AML-193 (cell line): Measurements from ENCODE around the gene SRGAP3.
"Not testable (repeated sequence)": the region's sequence is repeated elsewhere in the genome, so short reads cannot be mapped to it uniquely, and the experiment has no call there.

Experiments used
- DNase-seq, 2 experiments: peaks; one replicate each; lab custom pipeline; 2025; lab: John Stamatoyannopoulos, UW

The SRGAP3 gene

GRCh38 chr3:9249273-9250192 lies at the start of gene SRGAP3:
Gene SRGAP3, minus strand, starts transcription at chr3:9249646. Its CDS starts 695 bp downstream, at chr3:9248951.
- DNase-seq: peak; percentile 99

- DNase-seq: no peak
Measured at GRCh38 chr3:9298236-9298635, 48.8 kb upstream of the SRGAP3 start.

GRCh38 chr3:9296241-9296640 lies 46.8 kb upstream of the SRGAP3 start:
- no peak for DNase-seq

DNA sequence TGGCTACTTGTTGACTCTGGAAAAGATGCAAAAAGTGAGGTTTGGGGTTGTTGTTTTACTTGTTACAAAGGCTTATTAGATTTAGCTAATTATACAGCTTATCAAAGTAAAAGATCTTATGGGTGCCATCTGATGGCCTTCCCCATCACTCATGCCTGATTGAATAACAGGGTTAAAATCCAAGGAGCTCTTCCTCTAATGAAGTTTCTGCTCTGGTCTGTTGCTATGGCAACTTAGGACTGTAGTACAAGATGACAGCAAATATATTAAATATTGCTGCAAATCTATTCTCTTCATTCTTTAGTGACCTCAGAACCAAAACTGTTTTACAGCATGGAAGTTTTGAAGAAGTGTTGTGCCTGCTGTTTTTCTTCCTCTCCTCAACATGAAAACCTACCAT lies 45.6 kb upstream of the SRGAP3 start:
- no peak for DNase-seq

DNA sequence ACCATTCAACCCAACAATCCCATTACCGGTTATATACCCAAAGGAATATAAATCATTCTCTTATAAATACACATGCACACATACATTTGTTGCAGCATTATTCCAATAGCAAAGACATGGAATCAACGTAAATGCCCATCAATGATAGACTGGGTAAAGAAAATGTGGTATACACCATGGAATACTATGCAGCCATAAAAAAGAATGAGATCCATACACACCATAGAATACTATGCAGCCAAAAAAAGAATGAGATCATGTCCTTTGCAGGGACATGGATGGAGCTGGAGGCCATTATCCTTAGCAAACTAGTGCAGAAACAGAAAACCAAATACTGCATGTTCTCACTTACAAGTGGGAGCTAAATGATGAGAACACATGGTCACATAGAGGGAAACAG lies 44.5 kb upstream of the SRGAP3 start:
- not testable (repeated sequence) for DNase-seq

DNA sequence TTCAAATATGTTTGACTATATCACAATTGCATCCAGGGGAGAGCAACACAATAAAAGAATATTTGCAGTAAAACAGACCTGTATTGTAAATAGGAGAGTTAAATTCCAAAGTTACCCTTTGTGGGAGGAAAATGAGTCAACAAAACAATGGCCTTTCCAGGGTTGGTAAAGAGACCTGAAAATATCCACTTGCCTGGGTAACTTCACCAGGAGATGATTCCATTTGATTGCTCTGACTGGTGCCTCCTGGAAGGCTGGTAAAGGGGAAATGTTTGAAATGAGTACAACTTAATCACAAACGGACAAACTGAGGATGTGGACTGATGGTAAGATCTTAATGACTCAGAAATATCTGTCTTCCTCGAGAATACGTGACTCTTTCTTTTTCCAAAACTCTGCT lies 43.6 kb upstream of the SRGAP3 start:
- DNase-seq: no peak

DNA sequence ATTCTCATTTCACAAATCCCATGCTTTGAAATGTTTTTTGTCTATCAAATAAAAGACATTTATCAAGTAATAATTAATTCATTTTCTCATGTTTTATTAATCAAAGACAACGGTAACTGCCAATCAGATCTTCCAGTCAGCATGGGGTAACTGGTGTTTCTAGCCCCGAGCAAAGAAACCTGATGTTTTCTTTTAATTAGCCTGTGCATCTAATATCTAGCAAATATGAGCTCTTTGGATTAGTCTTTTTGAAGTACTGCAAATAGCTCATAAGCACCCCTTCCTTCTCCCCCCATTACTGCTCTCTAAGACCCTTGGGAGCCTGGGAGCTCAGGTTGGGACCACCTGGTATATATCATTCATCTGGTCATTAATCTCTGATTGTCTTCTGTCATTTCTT lies 43.1 kb upstream of the SRGAP3 start:
- DNase-seq: no peak

DNA sequence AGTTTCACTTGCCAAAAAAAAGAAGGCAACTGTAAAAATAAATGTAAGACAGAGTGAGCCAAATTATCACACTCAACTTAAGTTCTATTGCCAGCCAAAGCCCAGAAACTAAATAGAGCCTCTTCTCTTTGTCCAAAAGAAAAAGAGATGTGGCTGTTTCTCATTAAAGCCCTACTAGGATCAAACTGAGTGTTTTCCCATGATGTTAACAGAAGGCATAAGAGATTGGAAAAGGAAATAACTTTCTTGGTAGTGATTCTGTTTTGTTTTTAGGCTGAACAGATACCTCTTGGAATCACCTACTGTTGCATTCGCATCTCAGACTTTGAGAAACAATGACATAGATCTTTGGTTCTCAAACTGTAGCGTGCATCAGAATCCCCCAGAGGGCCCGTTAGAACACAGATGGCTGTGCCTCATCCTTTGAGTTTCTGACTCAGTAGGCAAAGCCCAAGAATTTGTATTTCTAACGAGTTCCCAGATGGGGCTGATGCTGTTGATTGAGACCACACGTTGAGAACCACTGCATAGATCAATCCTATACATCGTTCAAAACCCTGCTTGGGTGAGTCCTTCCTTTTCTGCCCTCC lies 42.5 kb upstream of the SRGAP3 start:
- DNase-seq: no peak

GRCh38 chr3:9290566-9290965 lies 41.1 kb upstream of the SRGAP3 start:
- DNase-seq: no peak

DNA sequence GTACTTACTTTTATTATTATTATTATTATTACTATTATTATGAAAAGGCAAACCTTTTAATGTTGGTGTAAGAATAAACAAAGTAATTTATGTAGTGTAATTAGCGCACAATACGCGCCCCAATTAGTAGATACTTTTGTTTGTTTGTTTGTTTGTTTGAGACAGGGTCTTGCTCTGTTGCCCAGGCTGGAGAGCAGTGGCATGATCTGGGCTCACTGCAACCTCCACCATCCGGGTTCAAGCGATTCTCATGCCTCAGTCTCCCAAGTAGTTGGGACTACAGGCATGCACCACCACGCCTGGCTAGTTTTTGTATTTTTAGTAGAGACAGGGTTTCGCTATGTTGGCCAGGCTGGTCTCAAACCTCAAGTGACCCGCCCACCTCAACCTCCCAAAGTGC lies 32.1 kb upstream of the SRGAP3 start:
- DNase-seq: not testable (repeated sequence)

DNA sequence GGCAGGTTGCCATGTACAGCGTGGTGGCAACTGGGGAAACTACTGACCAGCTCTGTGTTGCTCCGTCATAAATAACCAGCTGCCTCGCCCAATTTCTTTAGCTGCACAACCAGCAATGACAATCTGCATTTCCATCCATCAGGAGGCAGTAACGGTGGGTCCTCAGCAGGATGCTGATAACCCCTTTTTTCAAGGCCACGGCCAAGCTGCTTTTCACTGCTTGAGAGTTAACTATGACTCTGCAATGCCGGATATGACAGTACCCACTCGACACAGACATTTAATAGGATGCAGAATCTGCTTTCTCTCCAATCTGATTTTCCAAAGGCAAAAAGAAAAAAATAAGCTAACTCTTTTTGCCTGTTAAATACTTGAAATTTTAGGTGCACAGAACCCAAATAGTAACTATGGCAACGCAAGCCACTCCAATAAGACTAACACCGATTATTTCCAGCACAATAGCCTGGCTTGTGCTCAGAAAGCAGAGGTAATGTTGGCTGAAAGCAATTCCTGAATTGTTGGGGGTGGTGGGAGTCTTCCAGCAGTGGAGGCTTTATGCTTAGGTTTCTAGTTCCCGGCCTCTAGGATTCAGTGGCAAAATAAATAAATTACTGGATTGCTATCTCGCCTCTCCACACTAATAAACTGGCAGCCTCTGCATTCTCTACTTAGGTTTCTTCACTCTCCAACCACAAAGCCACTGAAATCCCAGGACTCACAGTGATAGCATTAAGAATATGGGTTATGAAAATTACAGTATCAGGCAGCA lies 31.2 kb upstream of the SRGAP3 start:
- DNase-seq: no peak

DNA sequence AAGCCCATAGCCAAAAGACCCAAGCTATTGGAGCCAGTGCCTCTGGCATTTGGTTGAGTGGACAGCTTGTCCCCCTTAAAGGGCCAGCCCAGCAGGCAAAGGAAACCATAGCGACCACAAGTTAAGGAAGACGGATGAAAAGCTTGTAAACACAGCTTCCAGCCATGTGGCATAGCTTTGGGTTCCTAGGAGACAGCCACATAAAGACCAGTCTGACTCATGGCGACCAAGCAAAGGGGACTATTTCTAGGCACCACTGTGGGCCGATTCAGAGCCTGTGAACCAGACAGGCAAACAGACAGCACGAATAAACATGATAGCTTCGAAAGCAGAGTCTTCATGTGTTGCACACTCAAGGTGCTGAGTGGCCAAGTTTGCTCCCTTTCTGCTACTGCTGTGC lies 30.5 kb upstream of the SRGAP3 start:
- no peak for DNase-seq

GRCh38 chr3:9278498-9278897 lies 29.1 kb upstream of the SRGAP3 start:
- no peak for DNase-seq

DNA sequence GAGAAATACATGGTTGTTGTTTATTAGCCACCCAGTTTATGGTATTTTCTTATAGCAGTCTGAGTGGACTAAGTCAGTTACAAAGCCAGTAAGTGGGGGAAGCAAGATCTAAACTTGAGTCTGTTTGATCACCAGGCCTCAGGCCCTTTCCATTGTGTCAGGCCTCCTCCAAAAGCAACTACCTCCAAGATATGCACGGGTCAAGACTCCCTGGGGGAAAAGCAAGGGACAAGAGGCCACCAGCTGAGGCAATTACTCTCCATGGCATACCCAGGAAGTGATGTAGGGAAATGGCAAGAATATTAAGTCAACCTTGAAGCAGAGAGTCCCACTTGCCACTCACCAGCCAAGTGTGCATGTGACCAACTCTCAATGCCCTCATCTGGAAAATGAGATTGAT lies 28.6 kb upstream of the SRGAP3 start:
- no peak for DNase-seq

GRCh38 chr3:9276761-9277370 lies 27.4 kb upstream of the SRGAP3 start:
- DNase-seq: no peak

GRCh38 chr3:9271903-9272302 lies 22.5 kb upstream of the SRGAP3 start:
- no peak for DNase-seq

GRCh38 chr3:9270704-9271103 lies 21.3 kb upstream of the SRGAP3 start:
- no peak for DNase-seq

GRCh38 chr3:9266716-9267115 lies 17.3 kb upstream of the SRGAP3 start:
- no peak for DNase-seq

GRCh38 chr3:9260305-9260704 lies 10.9 kb upstream of the SRGAP3 start:
- DNase-seq: no peak

DNA sequence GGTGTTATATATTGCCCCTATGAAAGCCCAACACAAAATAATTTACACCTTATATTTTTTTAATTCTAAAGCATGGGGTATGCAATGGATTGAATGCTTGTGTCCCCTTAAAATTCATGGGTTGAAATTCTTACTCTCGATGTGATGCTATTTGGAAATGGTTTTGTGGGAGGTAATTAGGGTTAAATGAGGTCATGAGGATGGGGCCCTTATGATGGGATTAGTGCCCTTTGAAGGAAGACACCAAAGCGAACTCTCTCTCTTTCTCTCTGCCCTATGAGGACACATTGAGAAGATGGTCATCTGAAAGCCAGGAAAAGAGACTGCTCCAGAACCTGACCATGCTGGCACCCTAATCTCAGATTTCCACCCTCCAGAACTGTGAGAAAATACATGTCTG lies 7.6 kb upstream of the SRGAP3 start:
- no peak for DNase-seq

DNA sequence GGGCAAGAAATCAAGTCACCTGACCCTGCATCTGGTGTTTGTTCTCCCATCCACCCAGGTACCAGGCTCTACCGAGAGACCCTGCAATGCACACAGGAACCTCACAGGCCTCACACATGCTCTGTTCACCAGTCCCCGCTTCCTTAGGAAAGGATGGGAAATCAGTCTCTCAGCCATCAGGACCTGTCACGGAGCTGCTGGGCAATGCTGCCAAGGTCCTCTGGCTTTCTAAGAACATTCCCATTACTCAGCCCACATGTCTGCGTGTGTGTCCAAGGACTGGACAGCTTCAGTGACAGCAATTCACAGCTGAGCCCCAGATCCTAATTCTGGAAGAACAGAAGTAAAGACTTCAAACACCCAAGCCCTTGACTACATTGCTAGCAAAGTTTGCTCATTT lies 6.5 kb upstream of the SRGAP3 start:
- no peak for DNase-seq

DNA sequence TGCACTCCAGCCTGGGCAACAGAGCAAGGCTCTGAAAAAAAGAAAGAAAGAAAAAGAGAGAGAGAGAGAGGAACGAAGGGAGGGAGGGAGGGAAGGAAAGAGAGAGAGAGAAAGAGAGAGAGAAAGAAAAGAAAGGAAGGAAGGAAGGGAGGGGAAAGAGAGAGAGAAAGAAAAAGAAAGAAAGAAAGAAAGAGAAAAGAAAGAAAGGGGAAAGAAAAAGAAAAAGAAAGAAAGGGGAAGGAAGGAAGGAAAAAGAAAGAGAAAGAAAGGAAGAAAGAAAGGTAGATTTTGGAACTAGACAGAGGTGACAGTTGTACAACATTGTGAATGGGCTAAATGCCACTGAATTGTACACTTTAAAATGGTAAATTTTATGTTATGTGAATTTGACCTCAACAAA lies 5.3 kb upstream of the SRGAP3 start:
- no peak for DNase-seq
